Activated T-cell treated with anti-CD3 and anti-CD28 coated beads, Interleukin-2, amount 50 U/mL, for 72 hours (primary cell): ENCODE results near the gene UNC5C. TPM values are rescaled to one million over a fixed set of nuclear protein-coding genes. Genes with fewer than 3 reads are reported as not detected.

Experiments
- ATAC-seq, 2 donors: fragments of 150-1000 bp; cut with Tn5 transposase; replicated peaks in 1 of 2; 2 replicates each; pipeline ENCODE4 v1.10.0; 2021; ENCODE audit warnings: moderate library complexity in 2 of 2, mild to moderate bottlenecking in 1 of 2
- DNase-seq, 2 donors: peaks; one replicate each; pipeline ENCODE4 v3.0.0; 2021 to 2022; ENCODE audit warnings: mixed read lengths in 1 of 2
- H3K27ac Mint-ChIP-seq: one replicate; pipeline ENCODE4 v1.8.0; 2022; ENCODE audit warnings: mild to moderate bottlenecking, moderate library complexity, mixed read lengths
- H3K27me3 Mint-ChIP-seq: one replicate; pipeline ENCODE4 v1.8.0; 2022; ENCODE audit warnings: low read depth, mixed read lengths
- H3K36me3 Mint-ChIP-seq, 2 donors: one replicate each; pipeline ENCODE4 v1.8.0; 2022; ENCODE audit warnings: mixed read lengths in 2 of 2, mild to moderate bottlenecking in 1 of 2; ENCODE audit not compliant: insufficient read depth in 2 of 2
- H3K4me1 Mint-ChIP-seq: one replicate; pipeline ENCODE4 v1.8.0; 2022; ENCODE audit warnings: low read depth, mixed read lengths
- H3K4me3 Mint-ChIP-seq, 2 donors: one replicate each; pipeline ENCODE4 v1.8.0; 2022; ENCODE audit warnings: mild to moderate bottlenecking in 2 of 2, mixed read lengths in 2 of 2, moderate library complexity in 2 of 2
- H3K9me3 Mint-ChIP-seq, 2 donors: one replicate each; pipeline ENCODE4 v1.8.0; 2022; ENCODE audit warnings: mixed read lengths in 2 of 2
- total RNA-seq, 2 donors: library from RNA; stranded (reverse); gene quantifications; one replicate each; pipeline ENCODE4 v1.2.3, GENCODE V29; 2022

The UNC5C gene
- total RNA-seq, 2 donors from 2014 or later = 0.14 to 0.21 TPM

GRCh38 chr4:95507561-95507960 is 41.2 kb downstream of the UNC5C start:
- Mint-ChIP-seq H3K27ac (no peak overlapping the region), H3K36me3 (peaks cover 0 to 2% of the 10 kb centered on the region in 2 donors), H3K27me3 (peaks cover 27% of the 10 kb centered on the region), H3K4me3 (no peak overlapping the region), H3K4me1 (peaks cover 15% of the 10 kb centered on the region), H3K9me3 (peaks cover 0 to 2% of the 10 kb centered on the region in 2 donors)
- DNase-seq (no peak), ATAC-seq (peak; percentile 60 to 75)

- Mint-ChIP-seq H3K4me3 (no peak overlapping the region), H3K9me3 (peaks cover 0 to 2% of the 10 kb centered on the region in 2 donors), H3K4me1 (peaks cover 15% of the 10 kb centered on the region), H3K36me3 (peaks cover 0 to 2% of the 10 kb centered on the region in 2 donors), H3K27ac (no peak overlapping the region), H3K27me3 (peaks cover 27% of the 10 kb centered on the region)
- DNase-seq (no peak), ATAC-seq (no peak)
These were observed 41.6 kb downstream of the UNC5C start for GRCh38 chr4:95507147-95507546.

GRCh38 chr4:95506264-95506663 is 42.5 kb downstream of the UNC5C start:
- Mint-ChIP-seq H3K9me3 (peaks cover 0 to 2% of the 10 kb centered on the region in 2 donors), H3K4me1 (peaks cover 15% of the 10 kb centered on the region), H3K36me3 (peaks cover 0 to 2% of the 10 kb centered on the region in 2 donors), H3K27me3 (peaks cover 21% of the 10 kb centered on the region), H3K27ac (no peak overlapping the region), H3K4me3 (no peak overlapping the region)
- no peak for ATAC-seq
- no peak for DNase-seq

- DNase-seq (no peak), ATAC-seq (no peak)
- H3K9me3 Mint-ChIP-seq = peaks cover 0 to 2% of the 10 kb centered on the region in 2 donors
- no peak overlapping the region for H3K27ac Mint-ChIP-seq
- H3K4me3 Mint-ChIP-seq = no peak overlapping the region
- H3K36me3 Mint-ChIP-seq = peaks cover 0 to 2% of the 10 kb centered on the region in 2 donors
- H3K4me1 Mint-ChIP-seq = peaks cover 15% of the 10 kb centered on the region
- H3K27me3 Mint-ChIP-seq = peaks cover 21% of the 10 kb centered on the region
These were observed 43.0 kb downstream of the UNC5C start for GRCh38 chr4:95505799-95506198.

- no peak overlapping the region for H3K27ac Mint-ChIP-seq
- DNase-seq (no peak), ATAC-seq (no peak)
- peaks cover 0 to 2% of the 10 kb centered on the region in 2 donors for H3K36me3 Mint-ChIP-seq
- peaks cover 21% of the 10 kb centered on the region for H3K27me3 Mint-ChIP-seq
- peaks cover 0 to 2% of the 10 kb centered on the region in 2 donors for H3K9me3 Mint-ChIP-seq
- no peak overlapping the region for H3K4me3 Mint-ChIP-seq
- H3K4me1 Mint-ChIP-seq = peaks cover 15% of the 10 kb centered on the region
These were observed 43.6 kb downstream of the UNC5C start for GRCh38 chr4:95505151-95505550.

- Mint-ChIP-seq H3K27me3 (peaks cover 21% of the 10 kb centered on the region), H3K9me3 (peaks cover 0 to 2% of the 10 kb centered on the region in 2 donors), H3K36me3 (peaks cover 0 to 2% of the 10 kb centered on the region in 2 donors), H3K4me3 (no peak overlapping the region), H3K27ac (no peak overlapping the region), H3K4me1 (peaks cover 15% of the 10 kb centered on the region)
- ATAC-seq = no peak
- no peak for DNase-seq
These were observed 44.3 kb downstream of the UNC5C start for GRCh38 chr4:95504501-95504900.

GRCh38 chr4:95500361-95500760 is 48.4 kb downstream of the UNC5C start:
- no peak for ATAC-seq
- no peaks in the 10 kb centered on the region for H3K4me1 Mint-ChIP-seq
- H3K36me3 Mint-ChIP-seq = no peaks in the 10 kb centered on the region
- H3K27ac Mint-ChIP-seq = no peak overlapping the region
- H3K4me3 Mint-ChIP-seq = no peak overlapping the region
- H3K9me3 Mint-ChIP-seq = no peaks in the 10 kb centered on the region
- no peak for DNase-seq
- peaks cover 5% of the 10 kb centered on the region for H3K27me3 Mint-ChIP-seq

- Mint-ChIP-seq H3K9me3 (no peaks in the 10 kb centered on the region), H3K27ac (no peak overlapping the region), H3K27me3 (no peaks in the 10 kb centered on the region), H3K36me3 (no peaks in the 10 kb centered on the region), H3K4me3 (no peak overlapping the region), H3K4me1 (no peaks in the 10 kb centered on the region)
- DNase-seq (no peak), ATAC-seq (no peak)
These were observed 49.5 kb downstream of the UNC5C start for GRCh38 chr4:95499291-95499696.

GRCh38 chr4:95494186-95494585 is 54.6 kb downstream of the UNC5C start:
- Mint-ChIP-seq H3K4me1 (no peaks in the 10 kb centered on the region), H3K4me3 (no peak overlapping the region), H3K27me3 (no peaks in the 10 kb centered on the region), H3K36me3 (no peaks in the 10 kb centered on the region), H3K27ac (no peak overlapping the region), H3K9me3 (no peaks in the 10 kb centered on the region)
- no peak for DNase-seq
- ATAC-seq = no peak

GRCh38 chr4:95478679-95479078 is 70.1 kb downstream of the UNC5C start:
- H3K36me3 Mint-ChIP-seq = no peaks in the 10 kb centered on the region
- no peak overlapping the region for H3K4me3 Mint-ChIP-seq
- H3K27ac Mint-ChIP-seq = no peak overlapping the region
- ATAC-seq (no peak), DNase-seq (no peak)
- H3K4me1 Mint-ChIP-seq = no peaks in the 10 kb centered on the region
- no peaks in the 10 kb centered on the region for H3K27me3 Mint-ChIP-seq
- peaks cover 0 to 7% of the 10 kb centered on the region in 2 donors for H3K9me3 Mint-ChIP-seq

- H3K27me3 Mint-ChIP-seq = no peaks in the 10 kb centered on the region
- no peak overlapping the region for H3K27ac Mint-ChIP-seq
- H3K36me3 Mint-ChIP-seq = no peaks in the 10 kb centered on the region
- ATAC-seq (no peak), DNase-seq (no peak)
- H3K4me1 Mint-ChIP-seq = no peaks in the 10 kb centered on the region
- peaks cover 0 to 7% of the 10 kb centered on the region in 2 donors for H3K9me3 Mint-ChIP-seq
- H3K4me3 Mint-ChIP-seq = no peak overlapping the region
These were observed 72.7 kb downstream of the UNC5C start for GRCh38 chr4:95476121-95476520.

GRCh38 chr4:95472534-95472933 is 76.2 kb downstream of the UNC5C start:
- Mint-ChIP-seq H3K4me1 (no peaks in the 10 kb centered on the region), H3K36me3 (no peaks in the 10 kb centered on the region), H3K4me3 (no peak overlapping the region), H3K9me3 (no peaks in the 10 kb centered on the region), H3K27me3 (no peaks in the 10 kb centered on the region), H3K27ac (no peak overlapping the region)
- no peak for DNase-seq
- no peak for ATAC-seq

GRCh38 chr4:95470622-95471021 is 78.2 kb downstream of the UNC5C start:
- Mint-ChIP-seq H3K4me3 (no peak overlapping the region), H3K9me3 (no peaks in the 10 kb centered on the region), H3K36me3 (no peaks in the 10 kb centered on the region), H3K4me1 (no peaks in the 10 kb centered on the region), H3K27ac (no peak overlapping the region), H3K27me3 (no peaks in the 10 kb centered on the region)
- no peak for ATAC-seq
- no peak for DNase-seq

- Mint-ChIP-seq H3K27ac (no peak overlapping the region), H3K4me1 (no peaks in the 10 kb centered on the region), H3K36me3 (no peaks in the 10 kb centered on the region), H3K9me3 (no peaks in the 10 kb centered on the region), H3K27me3 (no peaks in the 10 kb centered on the region), H3K4me3 (no peak overlapping the region)
- no peak for ATAC-seq
- no peak for DNase-seq
These were observed 79.2 kb downstream of the UNC5C start for GRCh38 chr4:95469617-95470016.
